Head of caudate nucleus (tissue), 42 donors: ENCODE measurements around the gene PDZD11.
"Not testable (repeated sequence)": the region's sequence is repeated elsewhere in the genome, so short reads cannot be mapped to it uniquely, and the experiment has no call there.

Experiments used
- DNase-seq, 42 donors: peaks; one replicate each; pipeline versions ENCODE4 v3.0.0 to v3.0.0-alpha.2; 2020 to 2021; ENCODE audit warnings: mixed read lengths in 7 of 42
- intact Hi-C: fragments of 100-400 bp; cut with DNase I; formaldehyde crosslinking; loops from one replicate; pipeline ENCODE4 v1.15.0; 2022

PDZD11 gene

GRCh38 chrX:70262952-70263567 lies 26.7 kb downstream of the PDZD11 start:
- DNase-seq: peak in 24 of 42 donors; percentile 1 to 46 (median 14)
- intact Hi-C loops: no loop called here

GRCh38 chrX:70260104-70260503 lies 29.6 kb downstream of the PDZD11 start, which contains the start of gene P2RY4:
Gene P2RY4 (minus strand): TSS chrX:70260204. CDS start chrX:70259624, 580 bp downstream.
- intact Hi-C loops: no loop called here
- DNase-seq: no peak

GRCh38 chrX:70257423-70258288 lies 32.1 kb downstream of the PDZD11 start:
- intact Hi-C loops: no loop called here
- no peak for DNase-seq

GRCh38 chrX:70255452-70255851 lies 34.3 kb downstream of the PDZD11 start:
- intact Hi-C loops: no loop called here
- no peak for DNase-seq

- intact Hi-C loops: no loop called here
- no peak for DNase-seq
Observed at GRCh38 chrX:70254909-70255308, 34.8 kb downstream of the PDZD11 start.

GRCh38 chrX:70254063-70254400 lies 35.7 kb downstream of the PDZD11 start:
- DNase-seq: no peak
- intact Hi-C loops: no loop called here

GRCh38 chrX:70253377-70254062 lies 36.2 kb downstream of the PDZD11 start:
- intact Hi-C loops: no loop called here
- DNase-seq: no peak

- DNase-seq: no peak
- intact Hi-C loops: no loop called here
Observed at GRCh38 chrX:70252491-70252890, 37.2 kb downstream of the PDZD11 start.

GRCh38 chrX:70247252-70247651 lies 42.5 kb downstream of the PDZD11 start:
- intact Hi-C loops: no loop called here
- no peak for DNase-seq

- no peak for DNase-seq
- intact Hi-C loops: no loop called here
Observed at GRCh38 chrX:70244881-70245280, 44.8 kb downstream of the PDZD11 start.

GRCh38 chrX:70243601-70244000 lies 46.1 kb downstream of the PDZD11 start:
- DNase-seq, intact Hi-C loops: not testable (repeated sequence)

- intact Hi-C loops: no loop called here
- no peak for DNase-seq
Observed at GRCh38 chrX:70241501-70241900, 48.2 kb downstream of the PDZD11 start.

GRCh38 chrX:70240751-70241150 lies 49.0 kb downstream of the PDZD11 start:
- intact Hi-C loops: no loop called here

More at GRCh38 chrX:70240751-70241150, 49.0 kb downstream of the PDZD11 start:
- DNase-seq: no peak
